ENCODE results near the gene PALMD. TPM values are rescaled to one million over a fixed set of nuclear protein-coding genes. Genes with fewer than 3 reads are reported as not detected.
A peak's percentile ranks its signal among the peaks of the same experiment; 100 is the strongest.

Gene PALMD
- total RNA-seq, 1 donor from 2014 or later: 30.4 TPM

GRCh38 chr1:99697580-99697979 lies 51.7 kb downstream of the PALMD start:
- DNase-seq: no peak

- DNase-seq: no peak
Measured at GRCh38 chr1:99700020-99700419, 54.1 kb downstream of the PALMD start.

- no peak for DNase-seq
Measured at GRCh38 chr1:99702221-99702620, 56.3 kb downstream of the PALMD start.

- no peak for DNase-seq
Measured at GRCh38 chr1:99704356-99704816, 58.5 kb downstream of the PALMD start.

GRCh38 chr1:99705385-99705784 lies 59.5 kb downstream of the PALMD start:
- DNase-seq: no peak

- peak; percentile 18 for DNase-seq
Measured at GRCh38 chr1:99707535-99708142, 61.7 kb downstream of the PALMD start.

- DNase-seq: no peak
Measured at GRCh38 chr1:99710994-99711393, 65.1 kb downstream of the PALMD start.

GRCh38 chr1:99713006-99713405 lies 67.1 kb downstream of the PALMD start:
- no peak for DNase-seq

GRCh38 chr1:99717005-99717404 lies 71.1 kb downstream of the PALMD start:
- no peak for DNase-seq

- no peak for DNase-seq
Measured at GRCh38 chr1:99723251-99723650, 77.3 kb downstream of the PALMD start.

GRCh38 chr1:99725996-99726395 lies 80.1 kb downstream of the PALMD start:
- no peak for DNase-seq

GRCh38 chr1:99726407-99726806 lies 80.5 kb downstream of the PALMD start:
- no peak for DNase-seq

- DNase-seq: no peak
Measured at GRCh38 chr1:99726818-99727217, 80.9 kb downstream of the PALMD start.

GRCh38 chr1:99727575-99728185 lies 81.8 kb downstream of the PALMD start:
- no peak for DNase-seq

GRCh38 chr1:99728494-99729235 lies 82.8 kb downstream of the PALMD start:
- no peak for DNase-seq

- DNase-seq: no peak
Measured at GRCh38 chr1:99731384-99731783, 85.5 kb downstream of the PALMD start.

GRCh38 chr1:99735852-99736251 lies 89.9 kb downstream of the PALMD start:
- DNase-seq: no peak

GRCh38 chr1:99737016-99737415 lies 91.1 kb downstream of the PALMD start:
- peak; percentile 9 for DNase-seq

GRCh38 chr1:99738858-99739465 lies 93.0 kb downstream of the PALMD start:
- no peak for DNase-seq

GRCh38 chr1:99740141-99740540 lies 94.2 kb downstream of the PALMD start:
- DNase-seq: no peak
